Thymus (tissue), 11 donors: ENCODE measurements around the gene BLID. TPM values are rescaled to one million over a fixed set of nuclear protein-coding genes. Genes with fewer than 3 reads are reported as not detected.

Experiments
- DNase-seq, 9 donors: peaks; one replicate each; pipeline ENCODE4 v3.0.0-alpha.2; 2013; ENCODE audit warnings: low spot score in 9 of 9, low read depth in 6 of 9, missing footprints in 1 of 9
- H3K27ac ChIP-seq, 2 donors: one replicate each; pipeline ENCODE4 v1.5.1; 2013; ENCODE audit warnings: control low read depth in 1 of 2, low read depth in 1 of 2, low read length in 1 of 2, mild to moderate bottlenecking in 1 of 2, moderate library complexity in 1 of 2
- H3K27me3 ChIP-seq, 2 donors: one replicate each; pipeline ENCODE4 v1.5.1; 2013; ENCODE audit warnings: low read length in 1 of 2; ENCODE audit not compliant: control insufficient read depth in 2 of 2, insufficient read depth in 1 of 2
- H3K36me3 ChIP-seq, 2 donors: one replicate each; pipeline ENCODE4 v1.5.1; 2013; ENCODE audit warnings: low read length in 1 of 2, mild to moderate bottlenecking in 1 of 2, moderate library complexity in 1 of 2; ENCODE audit not compliant: control insufficient read depth in 2 of 2, insufficient read depth in 2 of 2
- H3K4me1 ChIP-seq, 2 donors: one replicate each; pipeline ENCODE4 v1.5.1; 2013; ENCODE audit warnings: low read length in 2 of 2; ENCODE audit not compliant: control insufficient read depth in 2 of 2, insufficient read depth in 2 of 2
- H3K4me3 ChIP-seq, 2 donors: one replicate each; pipeline ENCODE4 v1.5.1; 2013; ENCODE audit warnings: low read length in 2 of 2, control low read depth in 1 of 2, mild to moderate bottlenecking in 1 of 2
- H3K9me3 ChIP-seq, 2 donors: one replicate each; pipeline ENCODE4 v1.5.1; 2013; ENCODE audit warnings: low read length in 1 of 2, mild to moderate bottlenecking in 1 of 2; ENCODE audit not compliant: control insufficient read depth in 2 of 2, insufficient read depth in 1 of 2
- WGBS: extraction: QIAGEN DNeasy Blood & Tissue Kit; methylation state at CpG from one replicate; pipeline ENCODE4 v1.1.7; 2013; 5-methylcytosine and 5-hydroxymethylcytosine counted together
- polyA plus RNA-seq: library from polyadenylated mRNA; stranded (reverse); fragments of 200-250 nt; gene quantifications from one replicate; pipeline ENCODE4 v1.2.3, GENCODE V29; 2013
- total RNA-seq: library from RNA; stranded (reverse); fragments of 120-200 nt; gene quantifications from one replicate; pipeline ENCODE4 v1.2.4, GENCODE V29; 2013
- donor health status: healthy.

Gene BLID
- total and polyA plus RNA-seq, 2 donors: 0.71 TPM; not detected in 1

DNA sequence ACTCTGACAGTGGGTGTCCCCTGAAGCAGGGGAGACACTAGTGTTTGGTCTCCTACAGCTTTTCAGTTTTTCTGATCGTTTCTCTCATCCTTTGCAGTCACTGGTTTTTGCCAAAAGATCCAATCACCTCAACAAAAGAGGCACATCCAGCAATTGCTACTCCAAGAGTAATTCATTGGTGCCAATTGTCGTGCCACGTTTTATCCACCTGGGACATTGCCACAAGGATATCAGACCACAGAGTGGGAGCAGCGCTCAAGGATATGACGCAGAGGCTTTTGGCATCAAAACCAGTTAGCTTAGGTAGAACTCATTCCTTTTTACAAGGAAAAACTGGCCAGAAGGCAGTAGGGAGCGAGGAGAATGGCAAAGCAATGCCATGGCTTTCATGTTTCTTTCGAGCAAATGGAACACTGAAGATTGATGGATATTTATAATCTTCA lies 40.9 kb upstream of the BLID start:
- Histone ChIP-seq H3K4me3 (no peak overlapping the region), H3K36me3 (no peaks in the 10 kb centered on the region), H3K9me3 (no peaks in the 10 kb centered on the region), H3K27ac (no peak overlapping the region), H3K27me3 (no peaks in the 10 kb centered on the region), H3K4me1 (peaks cover 0 to 4% of the 10 kb centered on the region in 2 donors)
- WGBS: 93% methylated on average over 7 of the region's 7 CpGs
- DNase-seq: no peak

DNA sequence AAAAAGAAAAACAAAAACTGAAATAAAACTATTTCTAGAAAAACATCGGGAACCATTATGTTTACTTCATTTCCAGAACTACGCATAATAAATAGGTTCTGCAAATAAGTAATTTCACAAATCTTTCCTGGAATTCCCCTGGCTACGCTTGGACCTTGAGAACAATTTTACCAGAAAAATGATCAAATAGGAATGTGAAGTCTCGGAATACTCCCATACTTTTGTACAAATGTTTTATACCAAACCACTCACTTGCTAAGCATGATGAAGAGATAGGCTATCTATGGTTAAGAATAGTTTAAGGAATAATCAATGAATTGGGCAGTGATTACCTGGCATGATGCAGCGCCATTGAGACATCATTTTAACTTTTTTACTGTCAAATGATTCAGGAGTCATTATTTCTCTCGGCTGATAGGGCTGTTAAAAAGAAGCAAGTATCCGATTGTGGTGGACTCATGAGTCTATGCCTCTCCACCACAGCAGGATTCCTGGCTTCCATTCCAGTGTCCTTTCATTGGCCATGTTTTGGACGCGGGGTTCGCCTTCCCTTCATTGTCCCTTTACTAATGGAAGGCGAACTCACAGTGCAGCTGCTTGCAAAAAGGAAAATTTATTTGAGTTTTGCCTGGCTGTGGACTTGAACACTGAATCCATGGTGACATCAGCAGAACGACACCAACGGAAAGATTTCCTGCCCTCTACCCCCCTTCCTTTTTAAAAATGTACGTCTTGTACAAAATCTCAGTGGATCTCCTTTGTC lies 39.9 kb upstream of the BLID start:
- Histone ChIP-seq H3K4me3 (no peak overlapping the region), H3K36me3 (no peaks in the 10 kb centered on the region), H3K27ac (no peak overlapping the region), H3K4me1 (peaks cover 0 to 4% of the 10 kb centered on the region in 2 donors), H3K27me3 (no peaks in the 10 kb centered on the region), H3K9me3 (no peaks in the 10 kb centered on the region)
- no peak for DNase-seq
- WGBS: 97% methylated on average over 14 of the region's 14 CpGs

DNA sequence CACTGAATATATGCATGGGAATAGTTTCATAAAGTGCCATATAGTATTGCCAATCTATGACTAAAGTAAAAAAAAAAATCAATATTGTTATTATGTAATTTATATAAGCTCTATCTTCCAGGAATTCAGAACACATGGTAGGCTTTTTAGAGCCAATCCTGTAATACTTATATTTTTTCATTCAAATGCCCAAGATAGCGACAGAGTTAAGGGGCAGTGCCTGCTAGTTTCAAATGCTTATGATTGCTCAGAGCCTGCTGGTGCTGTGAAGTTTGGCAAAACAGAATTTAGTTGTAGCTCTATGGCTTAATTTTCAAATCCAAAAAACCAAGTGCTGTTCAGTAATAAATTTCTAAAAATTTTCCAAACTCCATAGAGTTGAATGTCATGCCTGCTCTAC lies 39.0 kb upstream of the BLID start:
- DNase-seq: no peak
- H3K36me3 ChIP-seq: no peaks in the 10 kb centered on the region
- no peak overlapping the region for H3K27ac ChIP-seq
- peaks cover 0 to 4% of the 10 kb centered on the region in 2 donors for H3K4me1 ChIP-seq
- no peaks in the 10 kb centered on the region for H3K27me3 ChIP-seq
- no peak overlapping the region for H3K4me3 ChIP-seq
- 98% methylated on average over 1 of the region's 1 CpG for whole genome bisulfite sequencing
- no peaks in the 10 kb centered on the region for H3K9me3 ChIP-seq

DNA sequence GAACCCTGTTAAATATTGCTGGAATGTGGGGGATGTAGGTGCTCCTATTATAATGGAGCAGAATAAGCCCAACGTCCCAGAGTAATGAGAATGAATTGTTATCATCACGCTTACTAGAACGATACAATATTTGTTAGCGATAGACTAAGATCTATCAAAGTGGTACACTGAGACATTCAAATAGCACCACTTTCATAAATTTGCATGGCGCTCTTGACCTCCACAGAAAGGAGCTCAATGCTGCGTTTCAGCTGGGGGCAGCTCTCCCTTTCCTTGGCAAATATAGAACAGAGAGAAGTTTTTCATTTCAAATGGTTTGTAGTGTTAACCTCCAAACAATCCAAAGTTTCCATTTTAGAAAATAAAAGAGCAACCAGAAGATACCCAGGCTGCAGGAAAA lies 38.2 kb upstream of the BLID start:
- no peaks in the 10 kb centered on the region for H3K27me3 ChIP-seq
- H3K36me3 ChIP-seq: no peaks in the 10 kb centered on the region
- H3K9me3 ChIP-seq: no peaks in the 10 kb centered on the region
- WGBS: 96% methylated on average over 6 of the region's 6 CpGs
- peaks cover 0 to 4% of the 10 kb centered on the region in 2 donors for H3K4me1 ChIP-seq
- H3K27ac ChIP-seq: no peak overlapping the region
- H3K4me3 ChIP-seq: no peak overlapping the region
- no peak for DNase-seq

DNA sequence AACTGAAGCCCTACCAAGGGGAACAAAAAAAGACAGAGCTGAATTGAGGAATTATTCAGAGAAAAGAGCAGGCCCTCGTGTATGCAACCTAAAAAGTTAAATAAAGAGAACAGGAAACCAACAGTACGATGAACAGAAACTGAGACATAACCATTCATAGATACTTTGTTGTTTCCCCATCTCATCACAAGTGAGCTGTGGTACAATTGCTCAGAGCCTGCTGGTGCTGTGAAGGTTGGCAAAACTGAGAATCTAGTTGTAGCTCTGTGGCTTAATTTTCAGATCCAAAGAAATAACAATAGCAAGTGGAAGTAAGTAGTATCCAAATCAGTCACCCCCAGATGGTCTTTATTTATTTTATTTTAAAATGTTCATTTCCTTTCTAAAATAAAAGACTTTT lies 37.7 kb upstream of the BLID start:
- no peaks in the 10 kb centered on the region for H3K36me3 ChIP-seq
- 68% methylated on average over 2 of the region's 2 CpGs for WGBS
- no peak for DNase-seq
- no peaks in the 10 kb centered on the region for H3K27me3 ChIP-seq
- no peaks in the 10 kb centered on the region for H3K9me3 ChIP-seq
- H3K4me3 ChIP-seq: no peak overlapping the region
- peaks cover 0 to 4% of the 10 kb centered on the region in 2 donors for H3K4me1 ChIP-seq
- no peak overlapping the region for H3K27ac ChIP-seq

DNA sequence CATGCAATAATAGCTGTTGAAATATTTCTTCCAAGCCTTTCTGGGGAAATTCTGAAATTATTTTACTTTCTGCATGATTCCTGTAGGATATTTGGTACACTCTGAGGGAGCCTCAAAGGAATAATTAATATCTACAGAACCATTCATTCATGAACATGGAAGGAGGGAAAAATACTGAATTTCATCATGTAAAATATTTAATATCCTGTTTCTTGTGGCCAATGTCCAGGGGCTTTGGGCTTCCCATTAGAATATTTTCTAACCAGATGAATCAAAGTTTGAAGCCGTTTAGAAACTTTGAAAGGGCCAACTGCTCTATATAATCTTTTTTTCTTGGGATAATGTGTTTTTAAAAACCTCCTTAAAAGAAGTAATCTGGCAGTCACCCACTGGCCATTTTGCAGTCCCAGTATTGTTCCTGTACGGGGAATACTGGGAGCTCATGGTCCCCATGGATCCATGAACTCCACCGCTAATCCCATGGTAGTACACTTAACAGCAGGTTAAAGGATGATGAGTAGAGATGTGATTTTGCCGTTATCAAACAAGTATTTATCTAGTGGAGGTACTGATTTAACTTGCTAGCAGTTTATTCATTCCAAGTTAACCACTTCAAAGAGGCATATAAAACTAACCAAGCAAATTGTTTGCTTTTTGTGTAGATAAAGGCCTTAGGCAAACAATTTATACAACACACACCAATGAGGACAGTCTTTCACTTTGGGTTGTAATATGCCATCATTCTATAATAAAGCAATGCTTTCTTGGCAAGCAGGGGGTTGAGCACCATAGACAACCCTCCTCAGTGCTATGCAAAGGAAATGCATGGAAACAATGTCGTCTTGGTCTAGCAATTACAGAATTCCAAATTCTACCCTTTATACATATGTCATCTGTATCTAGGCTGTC lies 34.5 kb upstream of the BLID start:
- no peak for DNase-seq
- no peak overlapping the region for H3K4me3 ChIP-seq
- no peak overlapping the region for H3K27ac ChIP-seq
- no peaks in the 10 kb centered on the region for H3K4me1 ChIP-seq
- no peaks in the 10 kb centered on the region for H3K36me3 ChIP-seq
- H3K27me3 ChIP-seq: no peaks in the 10 kb centered on the region
- no peaks in the 10 kb centered on the region for H3K9me3 ChIP-seq
- WGBS: 77% methylated on average over 5 of the region's 5 CpGs

DNA sequence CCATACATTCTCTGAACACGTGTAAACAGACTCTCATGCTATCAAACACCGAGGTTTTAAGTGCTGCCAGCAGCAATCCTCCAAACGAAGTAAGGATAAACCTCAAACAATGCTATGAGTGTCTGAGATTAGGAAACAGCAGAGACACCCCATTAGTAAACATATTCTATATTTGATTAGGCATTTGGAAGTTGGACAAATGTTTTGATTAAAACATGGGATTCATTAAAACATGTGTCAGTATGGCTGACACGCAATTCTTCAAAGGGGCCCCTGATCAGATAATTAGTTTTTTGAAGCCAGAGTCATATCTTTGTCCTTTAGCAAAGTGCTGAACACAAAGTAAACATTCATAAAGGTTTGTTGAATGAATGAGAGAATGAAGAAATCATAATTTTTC lies 33.2 kb upstream of the BLID start:
- whole genome bisulfite sequencing: 91% methylated on average over 4 of the region's 4 CpGs
- Histone ChIP-seq H3K4me3 (no peak overlapping the region), H3K27ac (no peak overlapping the region), H3K36me3 (no peaks in the 10 kb centered on the region), H3K27me3 (no peaks in the 10 kb centered on the region), H3K9me3 (no peaks in the 10 kb centered on the region), H3K4me1 (no peaks in the 10 kb centered on the region)
- no peak for DNase-seq

DNA sequence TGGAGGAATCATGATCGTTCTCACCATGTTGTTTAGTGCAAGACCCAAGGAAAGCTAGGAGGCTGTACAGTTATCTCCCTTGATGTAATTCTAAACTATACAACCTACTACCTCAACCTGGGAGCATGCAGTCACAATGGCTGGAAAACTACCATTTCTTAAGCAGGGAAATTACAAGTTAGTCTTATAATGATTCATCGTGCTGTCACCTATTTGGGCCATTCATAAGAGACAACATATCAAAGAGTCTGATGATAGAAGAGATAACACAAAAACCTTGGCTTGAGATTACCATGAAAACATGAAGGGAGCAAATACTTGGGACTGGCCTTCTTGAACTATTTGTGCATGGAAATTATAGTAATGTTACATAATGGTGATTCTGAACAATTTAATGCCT lies 30.5 kb upstream of the BLID start:
- no peak for DNase-seq
- no peak overlapping the region for H3K4me3 ChIP-seq
- H3K36me3 ChIP-seq: no peaks in the 10 kb centered on the region
- no peaks in the 10 kb centered on the region for H3K27me3 ChIP-seq
- WGBS: 94% methylated on average over 2 of the region's 2 CpGs
- H3K27ac ChIP-seq: no peak overlapping the region
- H3K4me1 ChIP-seq: no peaks in the 10 kb centered on the region
- no peaks in the 10 kb centered on the region for H3K9me3 ChIP-seq

DNA sequence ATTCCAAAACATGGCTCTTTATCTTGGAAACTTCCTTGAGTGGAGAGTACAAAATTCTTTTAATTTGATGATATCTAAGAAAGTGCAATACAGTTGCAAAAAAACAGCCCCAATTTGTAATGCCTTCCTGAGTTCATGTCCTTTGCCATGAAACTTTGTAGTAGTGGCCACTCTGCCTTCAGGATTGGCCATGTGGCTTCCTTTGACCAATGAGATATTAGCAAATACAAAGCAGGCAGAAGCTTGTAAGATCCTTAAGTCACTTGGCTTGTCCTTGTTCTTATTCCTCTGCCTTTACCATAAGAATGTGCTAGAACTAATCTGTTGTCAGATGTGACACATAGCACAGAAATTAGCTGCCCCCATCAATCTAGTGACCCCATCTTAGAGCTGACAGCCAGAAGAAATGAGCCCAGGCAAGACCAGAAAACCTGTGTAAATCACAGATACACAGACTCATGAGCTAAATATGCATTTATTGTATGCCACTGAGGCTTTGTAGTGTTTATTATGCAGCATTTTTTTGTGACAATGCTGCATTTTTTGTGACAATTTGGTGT lies 29.8 kb upstream of the BLID start:
- Histone ChIP-seq H3K27me3 (no peaks in the 10 kb centered on the region), H3K4me3 (no peak overlapping the region), H3K36me3 (no peaks in the 10 kb centered on the region), H3K4me1 (no peaks in the 10 kb centered on the region), H3K9me3 (no peaks in the 10 kb centered on the region), H3K27ac (no peak overlapping the region)
- DNase-seq: no peak
